SK-N-MC (cell line): Measurements from ENCODE around the gene VASH2.
"Not testable (repeated sequence)": the region's sequence is repeated elsewhere in the genome, so short reads cannot be mapped to it uniquely, and the experiment has no call there.

ENCODE experiments used
- EZH2 ChIP-seq: fragments of 200-600 bp; sonication (generic); IDR thresholded peaks from one replicate; pipeline ENCODE4 v1.6.1; 2017; ENCODE audit warnings: antibody characterized with exemption
- FOXP2 ChIP-seq: optimal IDR thresholded peaks from 2 replicates; pipeline ENCODE3; 2011; ENCODE audit warnings: mild to moderate bottlenecking, moderate library complexity; ENCODE audit not compliant: insufficient read depth; ENCODE audit errors: extremely low read length, control extremely low read depth
- POLR2AphosphoS5 ChIP-seq: IDR thresholded peaks from 2 replicates; pipeline ENCODE4 v1.6.1; 2012; ENCODE audit warnings: mild to moderate bottlenecking, low read depth, low read length, borderline replicate concordance

DNA sequence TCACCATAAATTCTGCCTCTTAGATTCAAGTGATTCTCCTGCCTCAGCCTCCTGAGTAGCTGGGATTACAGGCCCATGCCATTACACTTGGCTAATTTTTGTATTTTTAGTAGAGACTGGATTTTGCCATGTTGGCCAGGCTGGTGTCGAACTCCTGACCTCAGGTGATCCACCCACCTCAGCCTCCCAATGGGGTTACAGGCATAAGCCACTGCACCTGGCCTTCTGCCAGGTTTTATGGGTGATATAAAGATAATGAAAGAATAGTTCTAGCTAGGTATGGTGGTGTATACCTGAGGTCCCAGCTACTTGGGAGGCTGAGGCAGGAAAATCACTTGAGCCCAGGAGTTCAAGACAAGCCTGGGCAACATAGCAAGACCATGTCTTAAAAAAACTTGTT is 14.7 kb downstream of the VASH2 start:
- TF ChIP-seq POLR2AphosphoS5, EZH2, FOXP2: not testable (repeated sequence)
